ENCODE results near the gene S100P.

GRCh38 chr4:6716958-6717655 is 23.4 kb downstream of the S100P start:
- no peak for TF ChIP-seq CTCF (IDR thresholded peaks at IDR 0.05; ENCODE audit: borderline replicate concordance, extremely low read depth, low read length, poor library complexity, severe bottlenecking)
- no peak for TF ChIP-seq EZH2 (IDR thresholded peaks at IDR 0.05; ENCODE audit: borderline replicate concordance, low read depth, low read length, severe bottlenecking)

All from DND-41 (cell line).